Glomerular visceral epithelial cell (primary cell): ENCODE results near the gene AJAP1.
"Not testable (repeated sequence)": the region's sequence is repeated elsewhere in the genome, so short reads cannot be mapped to it uniquely, and the experiment has no call there.

Experiments used
- DNase-seq: peaks from one replicate; pipeline ENCODE4 v3.0.0-alpha.2; 2016; ENCODE audit errors: extremely low spot score

Gene AJAP1

GRCh38 chr1:4657960-4658541 lies 3.6 kb downstream of the AJAP1 start:
- DNase-seq: no peak

GRCh38 chr1:4658643-4659628 lies 4.5 kb downstream of the AJAP1 start:
- DNase-seq: no peak

- DNase-seq: no peak
Observed at GRCh38 chr1:4660917-4661594, 6.6 kb downstream of the AJAP1 start.

GRCh38 chr1:4661595-4661917 lies 7.1 kb downstream of the AJAP1 start:
- DNase-seq: no peak

GRCh38 chr1:4662168-4662567 lies 7.8 kb downstream of the AJAP1 start:
- DNase-seq: no peak

- DNase-seq: no peak
Observed at GRCh38 chr1:4662723-4663122, 8.3 kb downstream of the AJAP1 start.

- DNase-seq: no peak
Observed at GRCh38 chr1:4664095-4664494, 9.7 kb downstream of the AJAP1 start.

- DNase-seq: no peak
Observed at GRCh38 chr1:4664606-4665005, 10.2 kb downstream of the AJAP1 start.

- no peak for DNase-seq
Observed at GRCh38 chr1:4665456-4665855, 11.0 kb downstream of the AJAP1 start.

GRCh38 chr1:4666683-4667082 lies 12.3 kb downstream of the AJAP1 start:
- DNase-seq: not testable (repeated sequence)

GRCh38 chr1:4668743-4669700 lies 14.6 kb downstream of the AJAP1 start:
- no peak for DNase-seq

GRCh38 chr1:4670265-4670664 lies 15.9 kb downstream of the AJAP1 start:
- no peak for DNase-seq

GRCh38 chr1:4671828-4672227 lies 17.4 kb downstream of the AJAP1 start:
- no peak for DNase-seq

GRCh38 chr1:4673494-4673893 lies 19.1 kb downstream of the AJAP1 start:
- DNase-seq: no peak

GRCh38 chr1:4674117-4674516 lies 19.7 kb downstream of the AJAP1 start:
- DNase-seq: no peak

GRCh38 chr1:4674676-4675075 lies 20.3 kb downstream of the AJAP1 start:
- DNase-seq: no peak

- DNase-seq: no peak
Observed at GRCh38 chr1:4675454-4676186, 21.2 kb downstream of the AJAP1 start.

GRCh38 chr1:4676253-4676652 lies 21.8 kb downstream of the AJAP1 start:
- no peak for DNase-seq

GRCh38 chr1:4677608-4678007 lies 23.2 kb downstream of the AJAP1 start:
- DNase-seq: no peak

GRCh38 chr1:4678066-4678717 lies 23.8 kb downstream of the AJAP1 start:
- DNase-seq: no peak
